C4-2B (cell line): ENCODE data around the gene STYK1.

Experiments
- ZFX ChIP-seq: fragments of 450-650 bp; IDR thresholded peaks from 2 replicates; pipeline ENCODE4 v1.6.1; 2017
- TF ChIP-seq, protein P1 (sequence below): fragments of 450-650 bp; conservative IDR thresholded peaks from 2 replicates; pipeline ENCODE4 v1.5.1; 2017; ENCODE audit warnings: mild to moderate bottlenecking

DNA sequence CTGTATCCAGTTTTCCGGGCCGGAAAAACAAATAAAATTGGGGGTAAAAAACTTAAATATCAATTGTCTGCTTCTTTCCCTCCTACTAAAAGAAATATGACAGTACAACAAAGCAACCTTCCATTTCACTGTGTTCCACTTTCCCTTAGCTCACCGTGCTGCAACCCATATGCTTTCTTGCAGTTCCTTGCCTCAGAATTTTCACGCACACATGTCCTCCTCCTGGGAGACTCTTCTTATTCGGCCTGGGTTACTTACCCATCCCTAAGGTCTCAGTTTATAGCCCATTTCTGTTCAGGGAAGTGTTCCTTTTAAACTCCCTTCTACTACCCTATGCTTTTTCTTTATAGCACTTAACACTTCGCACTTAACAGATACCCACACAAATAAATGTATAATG is 56.0 kb downstream of the STYK1 start:
- TF ChIP-seq, protein P1, sequence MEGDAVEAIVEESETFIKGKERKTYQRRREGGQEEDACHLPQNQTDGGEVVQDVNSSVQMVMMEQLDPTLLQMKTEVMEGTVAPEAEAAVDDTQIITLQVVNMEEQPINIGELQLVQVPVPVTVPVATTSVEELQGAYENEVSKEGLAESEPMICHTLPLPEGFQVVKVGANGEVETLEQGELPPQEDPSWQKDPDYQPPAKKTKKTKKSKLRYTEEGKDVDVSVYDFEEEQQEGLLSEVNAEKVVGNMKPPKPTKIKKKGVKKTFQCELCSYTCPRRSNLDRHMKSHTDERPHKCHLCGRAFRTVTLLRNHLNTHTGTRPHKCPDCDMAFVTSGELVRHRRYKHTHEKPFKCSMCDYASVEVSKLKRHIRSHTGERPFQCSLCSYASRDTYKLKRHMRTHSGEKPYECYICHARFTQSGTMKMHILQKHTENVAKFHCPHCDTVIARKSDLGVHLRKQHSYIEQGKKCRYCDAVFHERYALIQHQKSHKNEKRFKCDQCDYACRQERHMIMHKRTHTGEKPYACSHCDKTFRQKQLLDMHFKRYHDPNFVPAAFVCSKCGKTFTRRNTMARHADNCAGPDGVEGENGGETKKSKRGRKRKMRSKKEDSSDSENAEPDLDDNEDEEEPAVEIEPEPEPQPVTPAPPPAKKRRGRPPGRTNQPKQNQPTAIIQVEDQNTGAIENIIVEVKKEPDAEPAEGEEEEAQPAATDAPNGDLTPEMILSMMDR, result no peak
- TF ChIP-seq ZFX, result no peak
